ENCODE measurements around the gene SCD.

The SCD gene

GRCh38 chr10:100340948-100341847, 5.8 kb upstream of the SCD start:
- DNase-seq = no peak

DNA sequence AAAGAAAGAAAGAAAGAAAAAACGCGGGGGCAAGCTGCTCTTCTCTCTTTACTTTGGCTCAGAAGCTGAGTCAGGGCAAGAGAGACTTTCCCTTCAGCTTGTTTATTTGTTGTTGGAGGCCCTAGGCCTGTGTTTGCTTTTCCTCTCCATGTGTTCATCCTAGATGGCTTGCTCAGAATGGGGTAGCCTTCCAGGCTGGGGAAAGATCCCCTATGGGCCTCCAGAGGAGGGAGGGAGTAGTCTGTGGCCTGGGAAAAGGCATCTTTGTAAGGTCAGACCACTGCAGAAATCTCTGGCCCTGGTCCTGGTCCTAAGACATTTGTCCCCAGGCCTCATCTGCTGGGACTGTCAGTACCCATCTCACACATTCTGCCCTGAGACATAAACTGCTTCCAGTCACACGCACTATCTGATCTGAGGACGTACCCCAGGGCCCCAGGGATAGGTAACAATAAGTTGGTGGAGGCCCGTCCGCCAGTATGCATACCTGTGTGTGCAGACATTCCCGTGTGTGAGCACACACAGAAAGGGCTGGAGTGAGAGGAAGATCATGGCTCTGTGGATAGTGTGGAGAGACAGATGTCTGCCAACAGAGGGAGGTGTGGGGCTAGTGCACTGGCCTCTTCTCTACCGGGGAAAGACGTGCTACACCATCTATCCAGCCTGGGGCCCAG, 4.9 kb upstream of the SCD start:
- DNase-seq = peak; percentile 15

DNA sequence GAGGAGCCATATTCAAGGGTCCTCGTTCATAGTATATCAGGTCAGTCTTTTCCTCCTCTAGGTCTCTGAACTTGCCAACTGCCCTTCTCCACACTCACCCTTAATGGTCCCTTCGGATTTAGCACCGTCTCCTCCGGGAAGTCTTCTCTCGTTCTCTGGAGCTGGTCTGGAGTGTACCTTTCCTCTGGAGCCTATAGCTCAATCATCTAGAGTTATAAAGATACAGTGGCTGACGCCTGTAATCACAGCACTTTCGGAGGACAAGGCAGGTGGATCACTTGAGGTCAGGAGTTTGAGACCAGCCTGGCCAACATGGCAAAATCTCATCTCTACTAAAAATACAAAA, 4.4 kb upstream of the SCD start:
- no peak for DNase-seq

- DNase-seq = no peak
Observed at GRCh38 chr10:100344241-100344788, 2.7 kb upstream of the SCD start.

DNA sequence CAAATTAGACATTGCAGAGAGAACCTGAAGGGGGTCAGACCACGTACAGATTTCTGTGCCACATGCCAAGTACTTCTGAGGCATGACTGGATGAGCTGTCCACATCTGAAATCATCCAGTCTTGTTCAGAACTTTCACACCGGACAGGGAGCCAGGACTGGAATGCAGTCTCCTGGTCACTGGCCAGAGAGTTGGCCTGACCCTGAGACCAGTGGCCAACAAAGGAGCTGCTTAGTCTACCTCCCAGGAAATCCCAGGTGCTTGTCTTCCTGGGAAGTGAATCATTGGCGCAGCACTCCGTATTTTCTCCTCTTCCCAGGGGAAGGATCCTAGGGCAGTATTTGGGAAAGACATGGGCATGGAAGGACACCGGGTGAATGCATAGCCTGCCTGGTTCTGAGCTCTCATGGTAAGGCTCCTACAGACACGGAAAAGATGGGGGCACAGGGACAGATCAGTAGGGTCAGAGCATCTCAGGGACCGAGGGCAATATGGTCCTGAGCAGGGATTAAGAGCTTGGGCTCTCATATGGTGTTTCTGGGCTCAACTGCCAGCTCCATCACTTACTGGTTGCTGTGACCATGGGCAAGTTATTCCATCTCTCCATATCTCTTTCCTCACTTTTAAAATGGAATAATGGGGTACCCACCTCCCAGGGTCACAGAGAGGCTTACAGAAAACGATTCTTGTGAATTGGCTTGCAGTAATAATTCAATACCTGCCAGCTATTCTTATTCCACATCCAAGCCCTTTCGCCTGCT, 1.3 kb upstream of the SCD start:
- no peak for DNase-seq

DNA sequence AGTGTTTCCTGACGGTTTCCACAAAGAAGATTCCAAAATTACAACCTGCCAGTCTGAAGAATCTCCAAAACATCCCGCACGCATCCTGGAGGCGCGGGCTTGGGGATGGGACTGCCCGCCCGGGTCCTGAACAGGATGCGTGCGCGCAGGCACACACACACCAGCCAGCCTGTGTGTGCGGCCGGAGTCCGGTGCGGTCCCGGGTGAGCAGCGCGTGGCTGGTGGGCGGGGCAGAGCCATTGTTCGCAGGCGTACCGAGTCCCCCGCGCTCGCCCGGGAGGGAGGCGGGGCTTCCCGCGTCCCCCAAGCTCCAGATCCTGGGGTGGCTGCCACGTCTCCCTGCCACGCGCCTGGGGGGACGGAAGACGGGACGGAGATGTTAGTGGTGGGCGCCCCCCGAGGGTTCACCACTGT, 675 bp upstream of the SCD start:
- DNase-seq = peak; percentile 23

- DNase-seq = no peak
Observed at GRCh38 chr10:100347568-100348195, 649 bp downstream of the SCD start.

- no peak for DNase-seq
Observed at GRCh38 chr10:100348389-100348927, 1.4 kb downstream of the SCD start.

- no peak for DNase-seq
Observed at GRCh38 chr10:100349087-100349486, 2.1 kb downstream of the SCD start.

- DNase-seq = no peak
Observed at GRCh38 chr10:100349672-100350071, 2.6 kb downstream of the SCD start.

- no peak for DNase-seq
Observed at GRCh38 chr10:100350914-100351485, 4.0 kb downstream of the SCD start.

DNA sequence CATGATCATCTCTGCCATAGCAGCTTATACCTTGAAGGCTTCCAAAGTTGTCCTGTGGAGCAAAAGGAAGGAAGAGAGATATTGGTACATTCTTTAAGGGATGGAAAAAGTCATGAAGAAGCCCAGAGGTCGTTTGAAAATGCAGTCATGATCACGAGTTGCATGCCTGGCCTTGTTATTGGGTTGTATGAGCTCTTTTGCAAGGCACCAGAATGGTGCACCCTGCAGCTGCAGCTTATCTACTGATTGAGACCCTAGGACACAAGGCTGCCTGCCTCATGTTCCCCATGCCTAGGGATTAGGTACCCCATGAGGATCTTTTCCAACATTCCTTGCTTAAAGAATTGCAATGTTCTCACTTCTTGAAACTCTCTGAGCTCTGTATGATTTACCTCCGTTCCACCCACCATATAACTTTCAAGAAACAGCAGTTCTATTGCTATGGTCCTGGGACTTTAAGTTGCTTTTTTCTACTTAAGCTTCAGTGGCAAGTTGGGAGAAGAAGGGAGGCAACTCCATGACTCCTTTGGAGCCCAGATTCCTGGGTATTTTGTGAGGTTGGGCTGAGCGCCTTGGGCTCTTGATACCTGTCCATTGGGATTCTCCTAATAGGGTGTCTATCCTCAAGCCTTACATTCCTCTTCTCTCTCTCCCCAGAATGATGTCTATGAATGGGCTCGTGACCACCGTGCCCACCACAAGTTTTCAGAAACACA, 6.9 kb downstream of the SCD start:
- no peak for DNase-seq

DNA sequence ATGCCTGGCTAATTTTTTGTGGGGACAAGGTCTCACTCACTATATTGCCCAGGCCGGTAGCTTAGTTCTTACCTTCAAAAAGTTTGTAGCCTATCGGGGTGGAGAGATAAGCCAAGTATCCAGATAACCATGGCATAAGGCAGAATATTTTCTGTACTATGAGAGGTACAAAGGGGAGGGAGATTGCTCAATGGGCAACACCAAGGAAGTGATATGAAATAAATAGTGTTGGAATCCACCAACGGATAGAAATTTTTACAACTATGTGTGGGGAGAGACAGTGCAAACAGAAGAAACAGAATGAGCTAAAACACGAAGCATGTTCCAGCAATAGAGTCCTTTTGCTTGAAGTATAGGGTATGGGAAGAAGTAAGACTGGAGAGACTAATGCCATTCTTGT, 8.1 kb downstream of the SCD start:
- no peak for DNase-seq

DNA sequence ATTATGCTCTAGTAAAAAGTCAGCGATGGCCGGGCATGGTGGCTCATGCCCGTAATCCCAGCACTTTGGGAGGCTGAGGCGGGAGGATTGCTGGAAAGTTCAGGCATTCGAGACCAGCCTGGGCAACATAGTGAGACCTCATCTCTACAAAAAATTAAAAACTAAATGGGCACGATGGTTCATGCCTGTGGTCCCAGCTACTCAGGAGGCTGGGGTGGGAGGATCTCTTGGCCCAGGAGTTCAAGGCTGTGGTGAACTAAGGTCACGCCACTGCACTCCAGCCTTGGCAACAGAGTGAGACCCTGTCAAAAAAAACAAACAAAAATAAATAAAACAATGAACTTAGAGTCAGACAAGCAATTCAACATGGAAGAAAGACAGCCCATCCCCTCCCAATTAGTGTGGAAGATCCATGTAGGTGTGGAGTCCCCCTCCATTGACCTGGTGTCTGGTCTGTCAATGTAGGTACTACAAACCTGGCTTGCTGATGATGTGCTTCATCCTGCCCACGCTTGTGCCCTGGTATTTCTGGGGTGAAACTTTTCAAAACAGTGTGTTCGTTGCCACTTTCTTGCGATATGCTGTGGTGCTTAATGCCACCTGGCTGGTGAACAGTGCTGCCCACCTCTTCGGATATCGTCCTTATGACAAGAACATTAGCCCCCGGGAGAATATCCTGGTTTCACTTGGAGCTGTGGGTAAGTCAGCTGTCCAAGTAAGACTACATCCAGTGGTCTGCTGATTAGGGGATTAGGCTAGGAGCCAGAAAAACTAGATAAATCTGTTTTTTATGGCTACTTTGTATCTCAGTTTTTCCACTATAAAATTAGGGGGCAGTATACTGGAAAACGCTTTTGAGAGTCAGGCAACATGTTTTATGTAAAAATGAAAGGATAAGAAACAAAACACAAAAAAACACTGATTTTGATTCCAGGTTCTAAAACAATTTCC, 9.3 kb downstream of the SCD start:
- DNase-seq = no peak

GRCh38 chr10:100357059-100357858, 10.2 kb downstream of the SCD start:
- no peak for DNase-seq

GRCh38 chr10:100359030-100359432, 12.0 kb downstream of the SCD start:
- DNase-seq = no peak

- no peak for DNase-seq
Observed at GRCh38 chr10:100359529-100360150, 12.6 kb downstream of the SCD start.

DNA sequence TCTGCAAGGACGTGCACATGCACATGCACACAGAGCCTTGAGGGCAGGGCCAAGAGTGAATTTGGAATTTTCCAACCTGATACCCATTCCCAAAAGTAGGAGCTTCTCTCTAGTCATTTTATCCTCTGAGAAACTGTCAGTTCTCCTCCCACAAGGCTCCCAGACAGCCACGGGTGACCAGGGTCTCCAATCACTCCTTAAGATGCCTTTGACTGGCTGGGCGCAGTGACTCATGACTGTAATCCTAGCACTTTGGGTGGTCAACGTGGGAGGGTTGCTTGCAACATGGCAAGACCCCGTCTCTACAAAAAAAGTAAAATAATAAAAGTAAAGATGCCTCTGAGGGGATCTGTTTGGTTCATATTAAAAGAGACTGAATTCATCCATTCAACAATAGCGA, 13.2 kb downstream of the SCD start:
- DNase-seq = no peak

Data from DMS 273 treated with DMSO at 0.1 percent for 48 hours (cell line).